ENCODE measurements around the gene PALM3.
"Not testable (repeated sequence)": the region's sequence is repeated elsewhere in the genome, so short reads cannot be mapped to it uniquely, and the experiment has no call there.

Gene PALM3

GRCh38 chr19:14031719-14032480, 30.0 kb downstream of the PALM3 start, which contains the start of gene IL27RA:
TSS of gene IL27RA (plus strand) at chr19:14031762. CDS start at chr19:14031873, 111 bp downstream.
- peak; percentile 84 for TF ChIP-seq CTCF (IDR thresholded peaks at IDR 0.05; ENCODE audit: low read depth, low read length, missing control alignments)
- DNase-seq (ENCODE audit: low read depth), result peak; percentile 68
- peak within 1 kb of the TSS; percentile 93 for H3K4me3 ChIP-seq (ENCODE audit: low read depth, low read length)

DNA sequence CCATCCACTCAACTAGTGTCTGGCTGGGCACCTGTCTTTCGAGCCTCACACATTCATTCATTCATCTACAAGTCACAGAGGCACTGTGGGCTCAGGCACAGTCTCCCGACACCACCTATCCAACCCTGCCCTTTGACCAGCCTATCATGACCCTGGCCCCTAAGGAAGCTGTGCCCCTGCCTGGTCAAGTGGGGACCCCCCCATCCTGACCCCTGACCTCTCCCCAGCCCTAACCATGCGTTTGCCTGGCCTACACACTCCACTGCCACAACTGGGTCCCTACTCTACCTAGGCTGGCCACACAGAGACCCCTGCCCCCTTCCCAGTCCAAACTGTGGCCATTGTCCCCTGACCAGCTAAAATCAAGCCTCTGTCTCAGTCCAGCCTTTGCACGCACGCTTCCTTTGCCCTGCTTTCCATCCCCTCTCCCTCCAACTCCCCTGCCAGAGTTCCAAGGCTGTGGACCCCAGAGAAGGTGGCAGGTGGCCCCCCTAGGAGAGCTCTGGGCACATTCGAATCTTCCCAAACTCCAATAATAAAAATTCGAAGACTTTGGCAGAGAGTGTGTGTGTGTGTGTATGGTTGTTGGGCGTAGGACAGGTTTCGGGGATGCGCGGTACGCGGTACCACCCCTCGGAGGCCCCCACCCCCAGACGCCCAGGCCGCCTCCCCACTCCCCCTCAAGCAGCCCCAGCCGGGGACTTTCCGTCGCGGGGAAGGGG, 30.7 kb downstream of the PALM3 start:
- no peak for DNase-seq (ENCODE audit: low read depth)
- peak overlapping the region; percentile 93 for H3K4me3 ChIP-seq (ENCODE audit: low read depth, low read length)
- TF ChIP-seq CTCF (IDR thresholded peaks at IDR 0.05; ENCODE audit: low read depth, low read length, missing control alignments), result no peak

DNA sequence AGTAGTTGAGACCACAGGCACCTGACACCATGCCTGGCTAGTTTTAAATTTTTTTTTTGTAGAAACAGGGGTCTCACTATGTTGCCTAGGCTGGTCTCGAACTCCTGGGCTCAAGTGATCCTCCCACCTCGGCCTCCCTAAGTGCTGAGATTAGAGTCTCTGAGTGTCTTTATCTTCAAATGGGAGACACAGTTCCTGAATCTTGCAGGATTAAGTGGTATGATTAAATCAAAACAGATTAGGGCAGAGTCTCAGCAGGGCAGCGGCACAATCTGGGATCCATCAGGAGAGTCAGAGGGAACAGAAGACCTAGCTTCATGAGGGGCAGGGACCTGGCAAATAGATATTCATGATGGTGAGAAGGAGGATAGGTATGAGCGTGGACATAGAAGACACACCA, 33.0 kb downstream of the PALM3 start:
- no peak overlapping the region for H3K4me3 ChIP-seq (ENCODE audit: low read depth, low read length)
- DNase-seq (ENCODE audit: low read depth), result no peak
- no peak for TF ChIP-seq CTCF (IDR thresholded peaks at IDR 0.05; ENCODE audit: low read depth, low read length, missing control alignments)

GRCh38 chr19:14027856-14028450, 33.9 kb downstream of the PALM3 start, which contains the start of gene RLN3:
TSS of gene RLN3 (plus strand) at chr19:14028148. CDS start at chr19:14028205, 57 bp downstream.
- no peak for TF ChIP-seq CTCF (IDR thresholded peaks at IDR 0.05; ENCODE audit: low read depth, low read length, missing control alignments)
- no peak within 1 kb of the TSS for H3K4me3 ChIP-seq (ENCODE audit: low read depth, low read length)
- DNase-seq (ENCODE audit: low read depth), result no peak

- not testable (repeated sequence) for H3K4me3 ChIP-seq (ENCODE audit: low read depth, low read length); DNase-seq (ENCODE audit: low read depth)
These were observed 35.2 kb downstream of the PALM3 start for GRCh38 chr19:14026652-14027192.

DNA sequence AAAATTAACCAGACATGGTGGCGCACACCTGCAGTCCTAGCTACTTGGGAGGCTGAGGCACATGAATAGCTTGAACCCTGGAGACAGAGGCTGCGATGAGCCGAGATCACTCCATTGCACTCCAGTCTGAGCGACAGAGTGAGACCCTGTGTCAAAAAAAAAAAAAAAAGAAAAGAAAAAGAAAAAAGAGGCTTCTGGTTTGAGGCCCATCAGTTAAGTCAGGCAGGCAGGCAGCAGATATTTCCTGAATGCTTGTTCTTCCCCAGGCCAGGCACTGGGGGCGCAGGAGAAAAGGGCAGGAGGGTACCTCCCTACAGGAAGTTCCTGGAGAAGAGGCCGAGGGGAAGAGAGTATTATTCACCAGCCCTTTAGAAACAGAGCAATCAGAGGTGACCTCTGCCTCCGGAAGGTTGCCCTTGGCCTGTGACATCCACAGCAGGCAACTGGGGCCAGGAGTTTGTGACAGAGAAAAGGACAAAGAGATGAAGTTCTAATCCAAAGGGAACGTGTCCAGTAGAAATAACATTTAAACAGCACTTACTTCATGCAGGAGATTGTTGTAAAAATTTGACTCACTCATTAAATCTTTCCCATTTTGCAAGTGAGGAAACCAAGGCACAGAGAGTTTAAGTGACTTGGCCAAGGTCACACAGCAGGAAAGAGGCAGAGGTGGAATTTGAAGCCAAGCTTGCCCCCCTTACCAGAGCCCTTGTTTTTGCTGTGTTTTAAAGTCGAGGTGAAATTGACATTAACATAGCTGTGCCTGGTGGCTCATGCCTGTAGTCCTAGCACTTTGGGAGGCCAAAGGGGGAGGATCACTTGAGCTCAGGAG, 38.3 kb downstream of the PALM3 start:
- no peak overlapping the region for H3K4me3 ChIP-seq (ENCODE audit: low read depth, low read length)
- peak; percentile 68 for TF ChIP-seq CTCF (IDR thresholded peaks at IDR 0.05; ENCODE audit: low read depth, low read length, missing control alignments)
- DNase-seq (ENCODE audit: low read depth), result no peak

Data from GM12864 (cell line).